ENCODE results near the gene TOP3B. TPM values are rescaled to one million over a fixed set of nuclear protein-coding genes. Genes with fewer than 3 reads are reported as not detected.

The TOP3B gene
- total RNA-seq, 2 experiments from 2014 or later, result 33.6 to 34.0 TPM

- ATAC-seq, result no peak
- POLR2A ChIA-PET, result no interaction called here
- CTCF ChIA-PET, result interaction anchor here (1.4 to 1.8 kb wide), 2 partner anchors 10 to 20 kb away, joined by 5 to 7 read pairs; partner anchors contain the start of gene TOP3B
Observed at GRCh38 chr22:21991774-21992173, 9.2 kb upstream of the TOP3B start.

GRCh38 chr22:21991304-21991596 lies 8.7 kb upstream of the TOP3B start:
- TF ChIP-seq CTCF (IDR thresholded peaks at IDR 0.05), result no peak
- H3K4me3 Mint-ChIP-seq, result no peak overlapping the region
- peaks cover 3% of the 10 kb centered on the region for H3K27me3 Mint-ChIP-seq
- no peaks in the 10 kb centered on the region for H3K9me3 Mint-ChIP-seq
- POLR2A ChIA-PET, result no interaction called here
- H3K36me3 Mint-ChIP-seq (ENCODE audit: low read depth), result no peaks in the 10 kb centered on the region
- no peak for DNase-seq
- no peak for ATAC-seq
- intact Hi-C loops (cut with micrococcal nuclease), result no loop called here
- H3K4me1 Mint-ChIP-seq (ENCODE audit: low read depth), result no peaks in the 10 kb centered on the region
- CTCF ChIA-PET, result interaction anchor here (1.4 to 1.8 kb wide), 2 partner anchors 9 to 19 kb away, joined by 5 to 7 read pairs; partner anchors contain the start of gene TOP3B
- H3K27ac Mint-ChIP-seq, result no peak overlapping the region

More at GRCh38 chr22:21991774-21992173, 9.2 kb upstream of the TOP3B start:
- intact Hi-C loops (cut with micrococcal nuclease), result no loop called here
- Mint-ChIP-seq H3K27ac (no peak overlapping the region), H3K27me3 (peaks cover 3% of the 10 kb centered on the region), H3K4me1 (ENCODE audit: low read depth) (no peaks in the 10 kb centered on the region), H3K9me3 (no peaks in the 10 kb centered on the region), H3K4me3 (no peak overlapping the region), H3K36me3 (ENCODE audit: low read depth) (no peaks in the 10 kb centered on the region)
- DNase-seq, result no peak
- TF ChIP-seq CTCF (IDR thresholded peaks at IDR 0.05), result no peak

GRCh38 chr22:21990445-21991303 lies 8.1 kb upstream of the TOP3B start:
- Mint-ChIP-seq H3K4me3 (no peak overlapping the region), H3K27ac (no peak overlapping the region), H3K27me3 (peaks cover 3% of the 10 kb centered on the region), H3K9me3 (no peaks in the 10 kb centered on the region), H3K36me3 (ENCODE audit: low read depth) (no peaks in the 10 kb centered on the region), H3K4me1 (ENCODE audit: low read depth) (no peaks in the 10 kb centered on the region)
- TF ChIP-seq CTCF (IDR thresholded peaks at IDR 0.05), result no peak
- DNase-seq (no peak), ATAC-seq (no peak)
- intact Hi-C loops (cut with micrococcal nuclease), result no loop called here
- POLR2A ChIA-PET, result no interaction called here
- CTCF ChIA-PET, result interaction anchor here (1.4 to 1.8 kb wide), 2 partner anchors 9 to 18 kb away, joined by 5 to 7 read pairs; partner anchors contain the start of gene TOP3B

- Mint-ChIP-seq H3K27me3 (peaks cover 3% of the 10 kb centered on the region), H3K36me3 (ENCODE audit: low read depth) (no peaks in the 10 kb centered on the region), H3K27ac (no peak overlapping the region), H3K4me1 (ENCODE audit: low read depth) (no peaks in the 10 kb centered on the region), H3K9me3 (no peaks in the 10 kb centered on the region), H3K4me3 (no peak overlapping the region)
- CTCF ChIA-PET, result interaction anchor here (1.5 kb wide), 1 partner anchor 17 kb away, joined by 5 read pairs; no protein-coding TSS in a partner anchor
- DNase-seq (no peak), ATAC-seq (no peak)
- no peak for TF ChIP-seq CTCF (IDR thresholded peaks at IDR 0.05)
- POLR2A ChIA-PET, result no interaction called here
- intact Hi-C loops (cut with micrococcal nuclease), result no loop called here
Observed at GRCh38 chr22:21989049-21989448, 6.5 kb upstream of the TOP3B start.

- Mint-ChIP-seq H3K9me3 (no peaks in the 10 kb centered on the region), H3K36me3 (ENCODE audit: low read depth) (no peaks in the 10 kb centered on the region), H3K27ac (no peak overlapping the region), H3K4me1 (ENCODE audit: low read depth) (peaks cover 20% of the 10 kb centered on the region), H3K4me3 (no peak overlapping the region), H3K27me3 (peaks cover 3% of the 10 kb centered on the region)
- ATAC-seq (no peak), DNase-seq (no peak)
- TF ChIP-seq CTCF (IDR thresholded peaks at IDR 0.05), result no peak
- ChIA-PET POLR2A (no interaction called here), CTCF (interaction anchor here (2.2 kb wide), 1 partner anchor 13 kb away, joined by 6 read pairs; no protein-coding TSS in a partner anchor)
- intact Hi-C loops (cut with micrococcal nuclease), result no loop called here
Observed at GRCh38 chr22:21985214-21985613, 2.6 kb upstream of the TOP3B start.
